HepG2 (cell line): ENCODE results near the gene VWA1. TPM values are rescaled to one million over a fixed set of nuclear protein-coding genes. Genes with fewer than 3 reads are reported as not detected.

ENCODE experiments used
- FOSL1 ChIP-seq: sonication (generic); formaldehyde crosslinking; IDR thresholded peaks from 2 replicates; pipeline ENCODE4 v1.9.0; 2021; ENCODE audit warnings: missing genetic modification reagents, borderline replicate concordance
- HMG20B ChIP-seq: conservative IDR thresholded peaks from 2 replicates; pipeline ENCODE4 v1.6.1; 2016; ENCODE audit warnings: missing genetic modification reagents, missing compliant biosample characterization
- HNRNPUL1 ChIP-seq: fragments of 200-400 bp; formaldehyde crosslinking; IDR thresholded peaks from 2 replicates; pipeline ENCODE4 v1.6.1; 2017; ENCODE audit warnings: low read depth, mild to moderate bottlenecking, low read length, moderate library complexity
- KLF6 ChIP-seq: IDR thresholded peaks from 2 replicates; pipeline ENCODE4 v1.8.0; 2016; ENCODE audit warnings: missing biosample characterization, missing genetic modification reagents
- MED13 ChIP-seq: sonication (generic); formaldehyde crosslinking; IDR thresholded peaks from 2 replicates; pipeline ENCODE4 v1.5.0; 2020; ENCODE audit warnings: missing genetic modification reagents
- NAIF1 ChIP-seq: sonication (generic); formaldehyde crosslinking; IDR thresholded peaks from 2 replicates; pipeline ENCODE4 v1.5.0; 2020; ENCODE audit warnings: mild to moderate bottlenecking, missing genetic modification reagents, borderline replicate concordance
- NCOA2 ChIP-seq: sonication (generic); formaldehyde crosslinking; IDR thresholded peaks from 2 replicates; pipeline ENCODE4 v1.8.0; 2022; ENCODE audit warnings: inconsistent platforms
- RELA ChIP-seq: sonication (generic); formaldehyde crosslinking; IDR thresholded peaks from 2 replicates; pipeline ENCODE4 v1.4.0; 2020; ENCODE audit warnings: missing genetic modification reagents
- ZBTB20 ChIP-seq: sonication (generic); formaldehyde crosslinking; IDR thresholded peaks from 2 replicates; pipeline ENCODE4 v1.8.1; 2023; ENCODE audit warnings: missing genetic modification reagents, low read depth, mild to moderate bottlenecking, borderline replicate concordance
- ZBTB37 ChIP-seq: sonication (generic); formaldehyde crosslinking; IDR thresholded peaks from 2 replicates; pipeline ENCODE4 v1.4.0; 2020; ENCODE audit warnings: mild to moderate bottlenecking, missing genetic modification reagents
- ZBTB4 ChIP-seq: sonication (generic); formaldehyde crosslinking; IDR thresholded peaks from 2 replicates; pipeline ENCODE4 v1.4.0; 2020; ENCODE audit warnings: missing genetic modification reagents, mild to moderate bottlenecking, borderline replicate concordance
- ZBTB40 ChIP-seq, 2 experiments: fragments of 450-650 bp in 1 of 2; sonication (generic) in 1 of 2; formaldehyde crosslinking in 1 of 2; IDR thresholded peaks; 2 replicates each; pipeline versions ENCODE4 v1.6.1 to v1.8.0; 2016 to 2022; ENCODE audit warnings: antibody characterized with exemption in 1 of 2, mild to moderate bottlenecking in 1 of 2, missing genetic modification reagents in 1 of 2
- ZNF24 ChIP-seq: fragments of 450-650 bp; IDR thresholded peaks from 2 replicates; pipeline ENCODE4 v1.6.1; 2017; ENCODE audit warnings: antibody characterized with exemption, mild to moderate bottlenecking
- ZNF362 ChIP-seq: sonication (generic); formaldehyde crosslinking; IDR thresholded peaks from 2 replicates; pipeline ENCODE4 v1.4.0; 2020; ENCODE audit warnings: missing genetic modification reagents, mild to moderate bottlenecking, borderline replicate concordance
- polyA plus RNA-seq, 8 experiments: library from polyadenylated mRNA; depleted of rRNA in 3 of 8; stranded (reverse) in 7 of 8; unstranded in 1 of 8; fragments of >200 nt; fragmentation: Illumina TruSeq in 4 of 8; extraction: Trizol in 4 of 8; gene quantifications; 2 replicates each; pipeline versions ENCODE4 v1.2.1 to v1.2.3, GENCODE V29; 2011 to 2016; ENCODE audit warnings: low read depth in 4 of 8, missing spikeins in 1 of 8, mixed read lengths in 1 of 8; ENCODE audit not compliant: insufficient read depth in 1 of 8
- total RNA-seq, 5 experiments: library from RNA; depleted of rRNA; stranded (reverse); fragments of >200 nt; fragmentation: Illumina TruSeq; extraction: Trizol; gene quantifications; 2 replicates each; pipeline ENCODE4 v1.2.3, GENCODE V29; 2016; ENCODE audit warnings: low read depth in 1 of 5

Gene VWA1
- total and polyA plus RNA-seq, 2 of the 13 experiments (the other 11 are each of a cell fraction or from before 2014, with no cell fraction given): 40.9 to 57.5 TPM

GRCh38 chr1:1471389-1472052 is 36.0 kb downstream of the VWA1 start, which contains the start of gene ATAD3B (continued):
- TF ChIP-seq ZBTB40 (IDR thresholded peaks at IDR 0.05) (no peak), ZBTB40 (CRISPR knock-in tag; IDR thresholded peaks at IDR 0.05) (no peak; the same call in 1 of the 2 replicates), FOSL1 (CRISPR knock-in tag) (no peak), HNRNPUL1 (no peak), HMG20B (no peak), KLF6 (CRISPR knock-in tag) (no peak), ZBTB37 (CRISPR knock-in tag) (no peak), MED13 (no peak), ZNF362 (CRISPR knock-in tag) (no peak), NCOA2 (CRISPR knock-in tag) (no peak), ZNF24 (no peak), NAIF1 (no peak), ZBTB4 (CRISPR knock-in tag) (peak; percentile 54; the same call in 1 of the 2 replicates), RELA (CRISPR knock-in tag) (no peak), ZBTB20 (CRISPR knock-in tag) (0 out of 2 replicates have a peak, but pooled peaks have one; percentile 23)
